IPS DF 19.7 (cell line): Measurements from ENCODE around the gene TRAP1.
"Not testable (repeated sequence)": the region's sequence is repeated elsewhere in the genome, so short reads cannot be mapped to it uniquely, and the experiment has no call there.

ENCODE experiments used
- DNase-seq: peaks from one replicate; pipeline ENCODE4 v3.0.0-alpha.2; 2013; ENCODE audit warnings: low read depth, low spot score

The TRAP1 gene

DNA sequence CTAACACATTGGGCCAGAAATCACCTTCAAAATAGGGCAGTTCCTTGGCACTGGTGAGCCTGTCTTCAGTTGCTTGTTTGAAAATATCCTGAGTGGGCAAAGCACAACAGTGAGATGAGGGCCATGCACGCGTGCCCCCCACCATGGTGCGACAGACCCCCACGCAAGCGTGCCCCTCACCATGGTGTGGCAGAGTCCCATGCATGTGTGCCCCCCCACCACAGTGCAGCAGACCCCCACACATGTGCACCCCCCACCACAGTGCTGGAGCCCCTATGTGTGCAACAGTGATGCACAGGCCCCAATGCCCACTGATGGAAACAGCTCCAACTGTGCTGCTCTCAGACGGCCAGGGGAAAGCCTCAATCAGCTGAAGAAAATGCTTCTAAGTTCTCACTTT is 18.8 kb upstream of the TRAP1 start:
- no peak for DNase-seq

- DNase-seq = no peak
These were observed 18.2 kb upstream of the TRAP1 start for GRCh38 chr16:3735541-3735940.

DNA sequence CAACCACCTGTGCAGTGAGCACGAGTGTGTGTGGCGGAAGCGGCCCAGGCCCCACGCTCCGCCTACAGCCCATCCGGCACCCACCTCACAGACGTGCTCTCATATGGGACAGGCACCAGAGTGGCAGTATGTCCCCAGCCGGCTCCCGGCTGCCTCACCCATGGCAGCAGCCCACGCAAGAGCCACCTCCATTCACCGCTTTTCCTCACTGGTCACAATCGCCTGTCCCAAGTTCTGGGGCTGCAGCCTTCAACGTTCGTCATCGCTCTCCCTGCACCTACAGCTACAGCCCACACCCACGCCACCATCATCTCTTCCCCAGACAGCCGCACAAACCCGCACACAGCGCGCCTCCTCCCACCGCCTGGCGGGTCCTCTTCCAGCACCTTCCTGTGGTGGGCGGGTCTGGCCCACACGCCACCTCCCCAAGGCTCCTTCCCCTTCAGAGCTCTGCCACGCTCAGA is 17.5 kb upstream of the TRAP1 start:
- no peak for DNase-seq

- no peak for DNase-seq
These were observed 16.9 kb upstream of the TRAP1 start for GRCh38 chr16:3734084-3734757.

DNA sequence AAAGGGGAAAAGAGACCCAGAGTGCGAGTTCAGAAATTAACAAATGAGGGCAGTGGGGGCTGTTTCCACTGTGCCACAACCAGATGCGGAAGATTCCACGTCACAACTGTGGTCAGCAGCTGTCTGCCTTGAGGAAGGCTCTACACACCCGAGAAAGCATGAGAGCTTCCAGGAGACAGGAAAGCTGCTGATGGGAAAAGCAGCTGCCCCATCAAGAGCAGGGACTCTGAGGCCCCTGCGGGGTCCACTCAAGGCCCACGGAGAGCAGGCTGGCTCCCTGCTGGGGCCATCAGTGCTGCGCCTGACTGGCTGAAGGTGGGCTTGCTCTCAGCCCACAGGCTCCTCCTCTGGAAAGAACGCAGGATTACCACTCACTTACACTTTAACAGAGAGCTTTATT is 14.8 kb upstream of the TRAP1 start:
- DNase-seq = no peak

DNA sequence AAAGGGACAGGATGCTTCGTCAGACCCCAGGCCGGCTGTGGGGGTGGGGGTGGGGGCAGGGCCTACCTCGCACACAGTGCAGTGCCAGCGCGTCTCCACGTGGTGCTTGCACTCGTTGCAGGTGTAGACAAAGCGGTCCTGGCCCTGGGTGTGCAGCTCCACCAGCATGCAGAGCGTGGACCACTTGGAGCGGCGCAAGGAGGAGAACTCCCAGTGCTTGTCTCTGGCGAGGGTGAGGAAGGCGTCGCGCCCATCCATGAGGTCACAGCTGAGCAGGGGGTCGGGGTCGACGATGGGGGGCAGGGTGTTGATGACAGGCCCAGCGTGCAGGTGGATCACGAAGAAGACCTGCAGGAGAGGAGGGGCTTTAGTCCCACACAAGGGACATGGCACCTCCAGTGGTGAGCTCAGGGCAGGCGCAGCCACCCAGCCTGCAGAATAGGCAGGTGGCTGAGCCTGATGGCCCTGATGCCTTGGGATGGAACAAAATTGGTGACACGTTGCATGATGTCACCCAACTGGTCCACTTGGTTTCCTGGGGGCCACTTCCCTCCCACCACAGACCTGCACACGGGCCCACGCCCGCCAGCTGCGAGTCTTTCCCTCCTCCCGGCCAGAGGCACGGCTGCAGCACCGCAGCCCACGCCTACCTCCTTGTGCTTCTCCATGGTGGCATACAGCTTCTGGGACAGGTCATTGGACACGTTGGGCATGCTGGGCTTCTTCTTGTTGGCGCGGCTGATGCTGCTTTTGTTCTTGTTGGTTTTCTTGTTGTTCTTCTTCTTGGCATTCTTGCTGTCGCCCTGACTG is 14.0 kb upstream of the TRAP1 start:
- DNase-seq = no peak

- no peak for DNase-seq
These were observed 13.1 kb upstream of the TRAP1 start for GRCh38 chr16:3730161-3731125.

DNA sequence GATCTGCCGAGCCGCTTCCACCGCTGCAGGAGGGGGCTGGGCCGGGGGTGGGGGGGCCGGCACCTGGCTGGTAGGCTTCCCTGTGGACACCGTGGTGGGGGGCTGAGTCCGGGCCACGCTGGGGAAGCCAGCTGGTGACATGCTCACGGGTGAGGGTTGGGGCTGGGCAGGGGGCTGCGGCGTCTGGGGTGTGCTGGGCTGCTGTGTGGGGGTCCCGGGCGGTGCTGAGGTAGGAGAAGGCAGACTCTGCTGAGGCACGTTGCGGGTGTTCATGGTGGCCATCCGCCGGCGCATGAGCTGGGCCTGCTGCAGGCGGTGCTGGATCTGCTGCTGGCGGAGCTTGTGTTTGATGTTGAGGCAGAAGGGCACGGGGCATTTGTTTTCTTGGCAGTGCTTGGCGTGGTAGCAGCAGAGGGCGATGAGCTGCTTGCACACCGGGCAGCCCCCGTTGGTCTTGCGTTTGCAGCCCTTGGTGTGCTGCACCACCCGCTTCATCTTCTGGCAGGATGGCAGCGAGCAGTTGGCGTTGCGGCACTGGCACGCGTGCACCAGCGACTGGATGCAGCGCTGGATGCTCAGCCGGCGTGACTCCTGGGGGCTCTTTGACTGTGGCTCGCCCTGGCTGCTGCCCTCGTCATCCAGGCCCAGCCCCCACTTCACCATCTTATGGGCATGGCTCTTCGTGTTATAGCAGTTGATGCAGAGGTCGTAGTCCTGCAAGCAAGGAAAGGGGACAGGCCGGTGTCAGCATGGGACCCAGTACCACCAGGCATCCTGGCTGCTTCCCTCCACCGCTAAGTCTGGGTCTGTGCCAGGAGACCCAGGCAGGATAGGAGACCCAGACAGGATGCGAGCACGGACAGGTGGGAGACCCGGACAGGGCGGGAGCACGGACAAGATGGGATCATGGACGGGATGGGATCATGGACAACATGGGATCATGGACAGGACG is 12.1 kb upstream of the TRAP1 start:
- DNase-seq = no peak

- DNase-seq = no peak
These were observed 11.3 kb upstream of the TRAP1 start for GRCh38 chr16:3728424-3729160.

GRCh38 chr16:3727806-3728381 is 10.6 kb upstream of the TRAP1 start:
- no peak for DNase-seq

- DNase-seq = no peak
These were observed 8.8 kb upstream of the TRAP1 start for GRCh38 chr16:3726021-3726687.

- no peak for DNase-seq
These were observed 8.0 kb upstream of the TRAP1 start for GRCh38 chr16:3725276-3725675.

DNA sequence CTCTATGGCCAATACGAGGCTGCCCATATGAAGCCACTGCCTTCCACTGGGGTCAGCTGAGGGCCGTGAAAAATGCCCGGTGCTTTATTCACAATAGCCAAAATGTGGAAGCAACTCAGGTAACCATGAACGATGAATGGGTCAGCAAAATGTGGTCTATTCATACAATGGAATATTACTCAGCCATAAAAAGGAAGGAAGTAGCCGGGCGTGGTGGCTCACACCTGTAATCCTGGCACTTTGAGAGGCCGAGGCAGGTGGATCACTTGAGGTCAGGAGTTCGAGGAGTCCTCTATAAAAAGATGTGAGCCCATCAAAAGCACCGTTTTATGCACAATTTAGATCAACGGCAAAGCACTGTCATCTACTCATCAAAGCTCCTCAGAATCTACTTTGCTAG is 5.2 kb upstream of the TRAP1 start:
- no peak for DNase-seq

- DNase-seq = no peak
These were observed 3.1 kb upstream of the TRAP1 start for GRCh38 chr16:3720418-3720817.

GRCh38 chr16:3718628-3719027 is 1.3 kb upstream of the TRAP1 start:
- DNase-seq = no peak

DNA sequence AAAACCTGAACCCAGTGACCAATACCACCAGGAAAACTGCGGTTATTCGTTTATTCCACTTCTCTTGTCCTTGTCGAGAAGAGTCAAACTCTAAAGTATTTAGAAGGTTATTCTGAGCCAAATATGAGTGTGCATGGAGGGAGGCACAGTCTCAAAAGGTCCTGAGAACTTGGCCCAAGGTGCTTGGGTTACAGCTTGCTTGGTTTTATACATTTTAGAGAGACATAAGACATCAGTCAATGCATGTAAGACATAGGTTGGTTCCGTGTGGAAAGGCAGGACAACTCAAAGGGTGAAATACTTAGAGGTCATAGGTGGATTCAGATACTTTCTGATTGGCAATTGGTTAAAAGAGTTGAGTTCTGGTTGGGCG is 681 bp upstream of the TRAP1 start:
- no peak for DNase-seq

DNA sequence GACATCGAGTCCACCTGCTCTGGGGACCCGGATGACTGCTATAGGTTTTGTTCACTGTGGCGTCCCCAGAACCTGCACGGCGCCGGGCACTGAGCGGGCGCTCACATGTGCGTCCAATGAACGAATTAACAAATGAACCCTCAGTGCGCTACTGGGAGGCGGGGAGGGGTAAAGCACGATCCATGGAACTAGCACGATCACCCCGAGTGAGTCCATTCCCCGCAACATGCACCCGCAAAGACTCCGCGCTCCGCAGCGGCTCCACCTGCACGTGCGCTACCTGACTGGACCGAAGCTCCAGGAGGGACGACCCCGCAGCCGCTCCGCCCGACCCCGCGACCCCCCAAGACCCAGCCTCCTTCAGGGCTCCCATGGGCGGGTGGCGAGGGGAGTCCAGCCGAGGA is 491 bp downstream of the TRAP1 start:
- no peak for DNase-seq

DNA sequence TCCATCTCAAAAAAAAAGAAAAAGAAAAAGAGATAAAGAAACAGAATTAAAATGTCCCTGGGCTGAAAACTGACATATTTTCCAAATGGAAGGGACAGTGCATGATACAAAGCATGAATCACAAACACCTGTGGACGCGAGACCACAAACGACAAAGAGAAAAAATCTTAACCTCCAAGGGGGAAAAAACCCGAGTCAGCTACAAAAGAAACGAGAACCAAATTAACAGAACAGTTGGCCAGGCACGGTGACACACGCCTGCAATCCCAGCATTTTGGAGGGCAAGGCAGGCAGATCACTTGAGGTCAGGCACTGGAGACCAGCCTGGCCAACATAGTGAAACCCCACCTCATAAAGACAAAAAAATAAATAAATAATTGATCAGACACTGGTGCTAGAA is 1.9 kb downstream of the TRAP1 start:
- no peak for DNase-seq

GRCh38 chr16:3714378-3714777 is 2.9 kb downstream of the TRAP1 start:
- not testable (repeated sequence) for DNase-seq
